OCI-LY1 (cell line): ENCODE data around the gene EPB41L4A.
"Not testable (repeated sequence)": the region's sequence is repeated elsewhere in the genome, so short reads cannot be mapped to it uniquely, and the experiment has no call there.

Experiments
- H2AFZ ChIP-seq: fragments of 200-600 bp; sonication (generic), shearing (Covaris generic); 2 replicates; pipeline ENCODE4 v1.6.0; 2014; ENCODE audit warnings: antibody characterized with exemption, mild to moderate bottlenecking, low read length
- H3F3A ChIP-seq: fragments of 200-600 bp; sonication (generic), shearing (Covaris generic); 2 replicates; pipeline ENCODE4 v1.6.0; 2014; ENCODE audit warnings: mild to moderate bottlenecking, antibody characterized with exemption, low read length, moderate library complexity; ENCODE audit not compliant: insufficient read depth
- H3K27ac ChIP-seq: fragments of 200-600 bp; sonication (generic); 2 replicates; pipeline ENCODE4 v1.5.1; 2014; ENCODE audit warnings: low read length, mixed run types, mild to moderate bottlenecking, low read depth; ENCODE audit not compliant: poor library complexity, severe bottlenecking
- H3K27me3 ChIP-seq: fragments of 200-600 bp; sonication (generic); 2 replicates; pipeline ENCODE4 v1.6.0; 2014; ENCODE audit warnings: antibody characterized with exemption, mild to moderate bottlenecking, low read length, moderate library complexity; ENCODE audit not compliant: insufficient read depth
- H3K36me3 ChIP-seq: fragments of 200-600 bp; sonication (generic); 2 replicates; pipeline ENCODE4 v1.6.1; 2014; ENCODE audit warnings: mild to moderate bottlenecking, antibody characterized with exemption, low read length, moderate library complexity, mixed read lengths; ENCODE audit not compliant: insufficient read depth
- H3K4me1 ChIP-seq: fragments of 200-600 bp; sonication (generic); 2 replicates; pipeline ENCODE4 v1.5.1; 2014; ENCODE audit warnings: mild to moderate bottlenecking, low read length, moderate library complexity; ENCODE audit not compliant: insufficient read depth, severe bottlenecking
- H3K4me2 ChIP-seq: fragments of 200-600 bp; sonication (generic), shearing (Covaris generic); 2 replicates; pipeline ENCODE4 v1.6.1; 2014; ENCODE audit warnings: low read length
- H3K4me3 ChIP-seq: fragments of 200-600 bp; sonication (generic); 2 replicates; pipeline ENCODE4 v1.5.1; 2014; ENCODE audit warnings: low read length, low read depth, mild to moderate bottlenecking, mixed read lengths; ENCODE audit not compliant: poor library complexity, severe bottlenecking
- H3K79me2 ChIP-seq: fragments of 200-600 bp; shearing (Covaris generic); 2 replicates; pipeline ENCODE4 v1.6.1; 2016; ENCODE audit warnings: mixed run types, low read length, mixed read lengths; ENCODE audit not compliant: insufficient read depth
- H3K9ac ChIP-seq: fragments of 200-600 bp; sonication (generic), shearing (Covaris generic); 2 replicates; pipeline ENCODE4 v1.6.1; 2014; ENCODE audit warnings: mild to moderate bottlenecking, low read length, mixed read lengths
- H3K9me2 ChIP-seq: fragments of 200-600 bp; sonication (generic), shearing (Covaris generic); 2 replicates; pipeline ENCODE4 v1.6.1; 2014; ENCODE audit warnings: low read depth, mild to moderate bottlenecking, low read length, mixed read lengths
- H3K9me3 ChIP-seq: fragments of 200-600 bp; shearing (Covaris generic); 2 replicates; pipeline ENCODE4 v1.6.1; 2014; ENCODE audit warnings: low read length, mixed read lengths
- H4K20me1 ChIP-seq: fragments of 200-600 bp; sonication (generic), shearing (Covaris generic); 2 replicates; pipeline ENCODE4 v1.6.0; 2016; ENCODE audit warnings: mild to moderate bottlenecking, low read length; ENCODE audit not compliant: insufficient read depth
- CTCF ChIP-seq: fragments of 200-600 bp; sonication (generic), shearing (Covaris generic); IDR thresholded peaks from 2 replicates; pipeline ENCODE4 v1.5.1; 2017; ENCODE audit warnings: mild to moderate bottlenecking, antibody characterized with exemption, low read length, moderate library complexity, mixed read lengths
- EZH2 ChIP-seq: fragments of 200-600 bp; sonication (generic), shearing (Covaris generic); IDR thresholded peaks from 2 replicates; pipeline ENCODE4 v1.8.0; 2017; ENCODE audit warnings: borderline replicate concordance, mixed run types, mild to moderate bottlenecking, antibody characterized with exemption, low read length, moderate library complexity, mixed read lengths

The EPB41L4A gene

GRCh38 chr5:112226215-112226614, 192.9 kb downstream of the EPB41L4A start:
- no peak overlapping the region for H3K9ac ChIP-seq
- H3K36me3 ChIP-seq, result no peaks in the 10 kb centered on the region
- no peaks in the 10 kb centered on the region for H4K20me1 ChIP-seq
- no peaks in the 10 kb centered on the region for H3K4me1 ChIP-seq
- no peak overlapping the region for H3K4me3 ChIP-seq
- TF ChIP-seq CTCF (no peak), EZH2 (no peak)
- H3K79me2 ChIP-seq, result no peaks in the 10 kb centered on the region
- H3K9me3 ChIP-seq, result no peaks in the 10 kb centered on the region
- no peaks in the 10 kb centered on the region for H3F3A ChIP-seq
- no peak overlapping the region for H3K4me2 ChIP-seq
- no peaks in the 10 kb centered on the region for H3K9me2 ChIP-seq
- no peaks in the 10 kb centered on the region for H3K27me3 ChIP-seq
- no peak overlapping the region for H2AFZ ChIP-seq
- H3K27ac ChIP-seq, result no peak overlapping the region

- not testable (repeated sequence) for H4K20me1 ChIP-seq, H3K9me3 ChIP-seq, H3K27me3 ChIP-seq, H3K4me3 ChIP-seq, H3K27ac ChIP-seq, H3K9me2 ChIP-seq, H3K79me2 ChIP-seq, H3K4me2 ChIP-seq, H3K4me1 ChIP-seq, H2AFZ ChIP-seq, H3F3A ChIP-seq, H3K9ac ChIP-seq, H3K36me3 ChIP-seq
These were observed 196.1 kb downstream of the EPB41L4A start for GRCh38 chr5:112222997-112223396.

GRCh38 chr5:112221128-112221527, 197.9 kb downstream of the EPB41L4A start:
- no peak overlapping the region for H2AFZ ChIP-seq
- H3K4me2 ChIP-seq, result no peak overlapping the region
- H3K9ac ChIP-seq, result no peak overlapping the region
- H3K4me3 ChIP-seq, result no peak overlapping the region
- H3K27me3 ChIP-seq, result no peaks in the 10 kb centered on the region
- no peaks in the 10 kb centered on the region for H3K36me3 ChIP-seq
- H3K9me2 ChIP-seq, result no peaks in the 10 kb centered on the region
- H3K4me1 ChIP-seq, result no peaks in the 10 kb centered on the region
- H3F3A ChIP-seq, result no peaks in the 10 kb centered on the region
- H3K79me2 ChIP-seq, result no peaks in the 10 kb centered on the region
- no peaks in the 10 kb centered on the region for H4K20me1 ChIP-seq
- H3K9me3 ChIP-seq, result no peaks in the 10 kb centered on the region
- no peak overlapping the region for H3K27ac ChIP-seq
- no peak for TF ChIP-seq CTCF
- no peak for TF ChIP-seq EZH2

GRCh38 chr5:112219000-112219399, 200.1 kb downstream of the EPB41L4A start:
- no peak overlapping the region for H3K4me2 ChIP-seq
- H3K4me1 ChIP-seq, result no peaks in the 10 kb centered on the region
- H4K20me1 ChIP-seq, result no peaks in the 10 kb centered on the region
- H3F3A ChIP-seq, result no peaks in the 10 kb centered on the region
- TF ChIP-seq CTCF (no peak), EZH2 (no peak)
- H3K4me3 ChIP-seq, result no peak overlapping the region
- H3K9me3 ChIP-seq, result no peaks in the 10 kb centered on the region
- no peak overlapping the region for H3K9ac ChIP-seq
- H3K27me3 ChIP-seq, result no peaks in the 10 kb centered on the region
- no peaks in the 10 kb centered on the region for H3K36me3 ChIP-seq
- no peak overlapping the region for H2AFZ ChIP-seq
- no peaks in the 10 kb centered on the region for H3K9me2 ChIP-seq
- no peaks in the 10 kb centered on the region for H3K79me2 ChIP-seq
- no peak overlapping the region for H3K27ac ChIP-seq
